Heart left ventricle (tissue), 16 donors: ENCODE data around the gene B3GALT2. TPM values are rescaled to one million over a fixed set of nuclear protein-coding genes. Genes with fewer than 3 reads are reported as not detected.

Experiments
- ATAC-seq, 4 donors: fragments of 200-7000 bp; cut with Tn5 transposase; one replicate each; pipeline ENCODE4 v1.9.1; 2020 to 2022; ENCODE audit warnings: moderate library complexity in 4 of 4, mild to moderate bottlenecking in 3 of 4, moderate number of reproducible peaks in 1 of 4
- DNase-seq, 5 donors: peaks; one replicate each; pipeline ENCODE4 v3.0.0-alpha.2; 2020
- H3K27ac ChIP-seq, 12 donors: fragments of 200-600 bp; sonication (generic) in 4 of 12; one replicate each; pipeline versions ENCODE4 v1.5.0 to v1.8.0; 2016 to 2022; ENCODE audit warnings: mild to moderate bottlenecking in 2 of 12
- H3K27me3 ChIP-seq, 9 donors: fragments of 200-600 bp; sonication (generic) in 2 of 9; one replicate each; pipeline versions ENCODE4 v1.5.1 to v1.8.0; 2016 to 2022; ENCODE audit warnings: mild to moderate bottlenecking in 3 of 9
- H3K36me3 ChIP-seq, 9 donors: fragments of 200-600 bp; sonication (generic) in 2 of 9; one replicate each; pipeline versions ENCODE4 v1.5.0 to v1.8.0; 2018 to 2022; ENCODE audit warnings: mild to moderate bottlenecking in 2 of 9
- H3K4me1 ChIP-seq, 12 donors: fragments of 200-600 bp; sonication (generic) in 4 of 12; one replicate each; pipeline versions ENCODE4 v1.5.0 to v1.8.0; 2016 to 2022; ENCODE audit warnings: mild to moderate bottlenecking in 3 of 12
- H3K4me3 ChIP-seq, 12 donors: fragments of 200-600 bp; sonication (generic) in 4 of 12; one replicate each; pipeline versions ENCODE4 v1.5.0 to v1.8.0; 2017 to 2022; ENCODE audit warnings: mild to moderate bottlenecking in 9 of 12, moderate library complexity in 4 of 12
- H3K9me3 ChIP-seq, 12 donors: fragments of 200-600 bp; sonication (generic) in 4 of 12; one replicate each; pipeline versions ENCODE4 v1.5.0 to v1.8.0; 2016 to 2022; ENCODE audit warnings: mild to moderate bottlenecking in 1 of 12
- POLR2A ChIP-seq, 2 donors: fragments of 450-650 bp; IDR thresholded peaks; one replicate each; pipeline ENCODE4 v1.6.1; 2017; ENCODE audit warnings: antibody characterized with exemption in 2 of 2, mild to moderate bottlenecking in 2 of 2, moderate library complexity in 2 of 2
- WGBS, 4 donors: extraction: QIAGEN DNeasy Blood & Tissue Kit in 2 of 4; methylation state at CpG; one replicate each; pipeline versions ENCODE4 v1.1.5 to v1.1.7; 2013 to 2018; 5-methylcytosine and 5-hydroxymethylcytosine counted together
- intact Hi-C, 10 donors: fragments of 100-400 bp; cut with DNase I; formaldehyde crosslinking; loops; one replicate each; pipeline versions ENCODE4 v1.11.1 to v1.14.2; 2022
- polyA plus RNA-seq, 2 donors: library from polyadenylated mRNA; stranded (reverse); fragments of 200-250 nt; gene quantifications; one replicate each; pipeline ENCODE4 v1.2.3, GENCODE V29; 2013
- total RNA-seq, 9 donors: library from RNA; depleted of rRNA in 2 of 9; stranded (reverse); fragments of >200 nt in 2 of 9; fragmentation: NEBNext Ultra II Directional in 3 of 9; extraction: Animal tissue kit (Norgen Biotek cat#: 25700) in 3 of 9; gene quantifications; one replicate each; pipeline versions ENCODE4 v1.1.0 to v1.2.4, GENCODE V29; 2016 to 2023
- TF ChIP-seq, protein P1 (sequence below), 12 donors: fragments of 200-600 bp; sonication (generic) in 4 of 12; IDR thresholded peaks; one replicate each; pipeline versions ENCODE4 v1.5.0 to v1.8.0; 2018 to 2022; ENCODE audit warnings: antibody characterized with exemption in 12 of 12, mild to moderate bottlenecking in 5 of 12
- donor health status: ischemic (EF 13 %, LVEDD 7.1; RV severe dilation, severe dysfunction).
- donor health status: healthy with polysubstance abuse.
- donor health status: DM: no; HTN: yes; CAD: no.
- donor health status: DM: no; HTN: no; CAD: no.
- donor health status: ischemic (EF 25% LVEDD 6.9; RV normal size, moderate dysfunction).
- donor health status: ischemic (EF 25% LVEDD 5.7; RV mildly dilated, moderate dysfunction).
- donor health status: healthy.
- donor health status: DM: yes; HTN: yes; CAD: no.
- donor health status: ischemic (EF 35%, LVEDD 5.7; RV mildly dilated, moderate dysfunction).
- donor health status: nonischemic (EF 11% LVEDD 7.7; RV severe dilation, severe dysfunction).
- donor health status: DM: yes; HTN: yes; CAD: no.
- donor health status: PGD.
- donor health status: ischemic (EF 29% LVEDD 5.4; RV normal size, mild dysfunction).
- donor health status: nonischemic (EF 23%, LVEDD 6.1; RV moderate dilation, normal function).

Gene B3GALT2
- total and polyA plus RNA-seq, 11 donors: 14.6 to 67.0 (median 53.2) TPM

DNA sequence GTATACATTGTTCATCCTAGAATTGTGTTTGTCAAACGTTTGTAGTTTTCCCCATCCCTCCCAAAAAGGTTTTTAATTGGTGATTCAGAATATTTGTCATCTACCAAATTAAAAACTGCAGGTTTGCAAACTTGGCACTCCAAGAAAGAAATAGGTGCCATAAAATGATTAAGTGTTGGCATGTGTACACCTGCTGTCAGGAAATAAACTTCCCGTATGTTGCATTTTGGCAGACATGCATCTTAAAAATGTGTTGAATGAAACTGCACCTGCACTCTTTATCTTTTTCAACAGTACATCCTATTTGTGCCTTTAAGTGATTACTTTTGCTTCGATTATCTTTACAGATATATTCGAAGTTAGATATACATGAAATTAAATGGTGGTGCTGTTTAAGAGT is 7.3 kb downstream of the B3GALT2 start:
- 26 to 31% (median 29%) methylated on average over 4 of the region's 4 CpGs for WGBS, 4 donors
- ATAC-seq (no peak), DNase-seq (no peak)
- Histone ChIP-seq H3K4me3 (no peak overlapping the region), H3K27me3 (no peaks in the 10 kb centered on the region), H3K4me1 (peaks cover 0 to 43% (median 20%) of the 10 kb centered on the region in 12 donors), H3K27ac (no peak overlapping the region), H3K9me3 (no peaks in the 10 kb centered on the region), H3K36me3 (no peaks in the 10 kb centered on the region)
- intact Hi-C loops: no loop called here
- TF ChIP-seq POLR2A (IDR thresholded peaks at IDR 0.05): no peak
- TF ChIP-seq, protein P1, sequence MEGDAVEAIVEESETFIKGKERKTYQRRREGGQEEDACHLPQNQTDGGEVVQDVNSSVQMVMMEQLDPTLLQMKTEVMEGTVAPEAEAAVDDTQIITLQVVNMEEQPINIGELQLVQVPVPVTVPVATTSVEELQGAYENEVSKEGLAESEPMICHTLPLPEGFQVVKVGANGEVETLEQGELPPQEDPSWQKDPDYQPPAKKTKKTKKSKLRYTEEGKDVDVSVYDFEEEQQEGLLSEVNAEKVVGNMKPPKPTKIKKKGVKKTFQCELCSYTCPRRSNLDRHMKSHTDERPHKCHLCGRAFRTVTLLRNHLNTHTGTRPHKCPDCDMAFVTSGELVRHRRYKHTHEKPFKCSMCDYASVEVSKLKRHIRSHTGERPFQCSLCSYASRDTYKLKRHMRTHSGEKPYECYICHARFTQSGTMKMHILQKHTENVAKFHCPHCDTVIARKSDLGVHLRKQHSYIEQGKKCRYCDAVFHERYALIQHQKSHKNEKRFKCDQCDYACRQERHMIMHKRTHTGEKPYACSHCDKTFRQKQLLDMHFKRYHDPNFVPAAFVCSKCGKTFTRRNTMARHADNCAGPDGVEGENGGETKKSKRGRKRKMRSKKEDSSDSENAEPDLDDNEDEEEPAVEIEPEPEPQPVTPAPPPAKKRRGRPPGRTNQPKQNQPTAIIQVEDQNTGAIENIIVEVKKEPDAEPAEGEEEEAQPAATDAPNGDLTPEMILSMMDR (IDR thresholded peaks at IDR 0.05): no peak

DNA sequence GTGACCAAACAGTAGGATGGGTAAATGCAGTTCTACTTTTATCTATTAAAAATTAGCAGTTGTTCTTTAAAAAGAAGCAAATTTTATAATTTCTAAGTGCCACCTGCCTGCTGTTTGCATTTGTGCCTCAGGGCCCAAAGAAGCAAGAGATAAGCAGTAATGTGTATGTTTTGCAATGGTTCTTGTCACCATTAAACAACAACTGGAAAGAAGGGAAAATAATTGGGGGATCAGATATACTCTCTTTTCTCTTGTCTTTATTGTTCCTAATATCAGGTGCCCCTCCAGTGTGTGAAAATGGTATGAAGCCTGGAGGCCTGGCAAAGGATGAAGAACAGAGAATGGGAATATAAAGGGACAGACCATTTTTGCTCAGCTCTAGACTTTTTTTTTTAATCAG is 9.6 kb downstream of the B3GALT2 start:
- TF ChIP-seq POLR2A (IDR thresholded peaks at IDR 0.05): no peak
- TF ChIP-seq, protein P1 (IDR thresholded peaks at IDR 0.05): no peak
- ATAC-seq (no peak), DNase-seq (no peak)
- Histone ChIP-seq H3K4me1 (peaks cover 0 to 31% (median 19%) of the 10 kb centered on the region in 12 donors), H3K27me3 (no peaks in the 10 kb centered on the region), H3K9me3 (no peaks in the 10 kb centered on the region), H3K27ac (no peak overlapping the region), H3K36me3 (no peaks in the 10 kb centered on the region), H3K4me3 (no peak overlapping the region)
- intact Hi-C loops: no loop called here

DNA sequence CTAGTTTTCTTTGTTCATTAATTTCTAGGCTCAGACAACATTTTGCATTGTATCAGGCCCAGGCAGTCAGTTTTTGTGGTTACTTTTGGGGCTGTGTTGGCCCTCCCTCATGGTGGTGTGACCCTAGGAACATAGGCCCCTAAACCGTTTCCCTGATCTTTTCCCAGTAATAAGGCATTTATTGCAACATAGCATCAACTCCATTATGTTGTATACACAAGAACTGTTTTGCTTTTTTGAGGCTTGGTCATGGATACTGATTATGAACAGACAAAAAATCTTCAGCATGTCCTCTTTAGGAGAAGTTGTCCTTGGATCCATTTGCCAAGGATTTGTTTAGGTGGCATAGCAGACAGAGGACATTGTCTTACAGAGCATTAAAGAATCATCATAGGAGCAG is 10.3 kb downstream of the B3GALT2 start:
- Histone ChIP-seq H3K4me3 (no peak overlapping the region), H3K27ac (no peak overlapping the region), H3K36me3 (peaks cover 0 to 6% (median 0%) of the 10 kb centered on the region in 9 donors), H3K4me1 (peaks cover 0 to 29% (median 16%) of the 10 kb centered on the region in 12 donors), H3K9me3 (no peaks in the 10 kb centered on the region), H3K27me3 (no peaks in the 10 kb centered on the region)
- no peak for ATAC-seq
- WGBS, 4 donors: 80 to 100% (median 91%) methylated on average over 1 of the region's 1 CpG
- intact Hi-C loops: no loop called here
- DNase-seq: no peak
- TF ChIP-seq, protein P1 (IDR thresholded peaks at IDR 0.05): no peak
- TF ChIP-seq POLR2A (IDR thresholded peaks at IDR 0.05): no peak

DNA sequence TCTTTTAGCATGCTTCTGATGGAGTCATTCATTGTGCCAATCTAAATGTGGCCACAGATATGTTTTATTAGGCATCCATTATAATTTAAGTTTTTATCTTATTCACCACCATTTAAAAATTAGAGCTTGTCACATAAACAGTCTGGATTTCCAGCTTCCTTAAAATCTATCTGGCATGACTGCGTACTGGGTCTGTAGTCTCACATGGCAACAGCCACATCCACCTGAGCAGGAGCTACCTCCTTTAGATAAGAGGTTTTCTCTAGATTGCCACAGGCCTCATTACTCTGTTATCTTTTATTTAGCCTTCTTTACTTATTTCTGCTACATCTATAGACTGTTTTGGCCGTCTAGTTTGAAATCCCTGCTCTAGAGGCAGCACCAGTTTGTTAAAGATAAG is 29.1 kb downstream of the B3GALT2 start:
- intact Hi-C loops: no loop called here
- Histone ChIP-seq H3K27ac (no peak overlapping the region), H3K9me3 (no peaks in the 10 kb centered on the region), H3K27me3 (no peaks in the 10 kb centered on the region), H3K36me3 (peaks cover 0 to 55% (median 32%) of the 10 kb centered on the region in 9 donors), H3K4me1 (peaks cover 0 to 11% (median 0%) of the 10 kb centered on the region in 12 donors), H3K4me3 (no peak overlapping the region)
- no peak for TF ChIP-seq POLR2A (IDR thresholded peaks at IDR 0.05)
- TF ChIP-seq, protein P1 (IDR thresholded peaks at IDR 0.05): no peak
- ATAC-seq: no peak
- WGBS, 4 donors: 65 to 74% (median 70%) methylated on average over 2 of the region's 2 CpGs
- no peak for DNase-seq
